ENCODE data around the gene LIN7B. TPM values are rescaled to one million over a fixed set of nuclear protein-coding genes. Genes with fewer than 3 reads are reported as not detected.
"Not testable (repeated sequence)": the region's sequence is repeated elsewhere in the genome, so short reads cannot be mapped to it uniquely, and the experiment has no call there.

Gene LIN7B
- total RNA-seq, 1 donor = 6.5 TPM

- TF ChIP-seq, protein P1, sequence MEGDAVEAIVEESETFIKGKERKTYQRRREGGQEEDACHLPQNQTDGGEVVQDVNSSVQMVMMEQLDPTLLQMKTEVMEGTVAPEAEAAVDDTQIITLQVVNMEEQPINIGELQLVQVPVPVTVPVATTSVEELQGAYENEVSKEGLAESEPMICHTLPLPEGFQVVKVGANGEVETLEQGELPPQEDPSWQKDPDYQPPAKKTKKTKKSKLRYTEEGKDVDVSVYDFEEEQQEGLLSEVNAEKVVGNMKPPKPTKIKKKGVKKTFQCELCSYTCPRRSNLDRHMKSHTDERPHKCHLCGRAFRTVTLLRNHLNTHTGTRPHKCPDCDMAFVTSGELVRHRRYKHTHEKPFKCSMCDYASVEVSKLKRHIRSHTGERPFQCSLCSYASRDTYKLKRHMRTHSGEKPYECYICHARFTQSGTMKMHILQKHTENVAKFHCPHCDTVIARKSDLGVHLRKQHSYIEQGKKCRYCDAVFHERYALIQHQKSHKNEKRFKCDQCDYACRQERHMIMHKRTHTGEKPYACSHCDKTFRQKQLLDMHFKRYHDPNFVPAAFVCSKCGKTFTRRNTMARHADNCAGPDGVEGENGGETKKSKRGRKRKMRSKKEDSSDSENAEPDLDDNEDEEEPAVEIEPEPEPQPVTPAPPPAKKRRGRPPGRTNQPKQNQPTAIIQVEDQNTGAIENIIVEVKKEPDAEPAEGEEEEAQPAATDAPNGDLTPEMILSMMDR (IDR thresholded peaks at IDR 0.05; ENCODE audit: insufficient read depth, low read depth, low read length) = no peak
- DNase-seq (ENCODE audit: low read depth) = no peak
- no peak overlapping the region for H3K4me3 ChIP-seq (ENCODE audit: low read depth, low read length)
Observed at GRCh38 chr19:49120325-49120683, 6.1 kb downstream of the LIN7B start.

- TF ChIP-seq, protein P1 (IDR thresholded peaks at IDR 0.05; ENCODE audit: insufficient read depth, low read depth, low read length) = no peak
- no peak overlapping the region for H3K4me3 ChIP-seq (ENCODE audit: low read depth, low read length)
- DNase-seq (ENCODE audit: low read depth) = no peak
Observed at GRCh38 chr19:49120868-49121267, 6.7 kb downstream of the LIN7B start.

- peak; percentile 30 for DNase-seq (ENCODE audit: low read depth)
- H3K4me3 ChIP-seq (ENCODE audit: low read depth, low read length) = not testable (repeated sequence)
Observed at GRCh38 chr19:49121841-49122240, 7.7 kb downstream of the LIN7B start.

DNA sequence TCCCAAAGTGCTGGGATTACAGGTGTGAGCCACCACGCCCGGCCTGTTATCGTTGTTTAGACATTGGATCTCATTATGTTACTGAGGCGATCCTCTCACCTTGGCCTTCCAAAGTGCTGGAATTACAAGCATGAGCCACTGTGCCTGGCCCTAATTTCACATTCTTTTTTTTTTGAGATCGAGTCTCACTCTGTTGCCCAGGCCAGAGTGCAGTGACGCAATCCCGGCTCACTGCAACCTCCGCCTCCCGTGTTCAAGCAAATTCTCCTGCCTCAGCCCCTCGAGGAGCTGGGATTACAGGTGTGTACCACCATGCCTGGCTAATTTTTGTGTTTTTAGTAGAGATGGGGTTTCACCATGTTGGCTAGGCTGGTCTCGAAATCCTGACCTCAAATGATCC is 9.1 kb downstream of the LIN7B start:
- DNase-seq (ENCODE audit: low read depth); H3K4me3 ChIP-seq (ENCODE audit: low read depth, low read length): not testable (repeated sequence)

GRCh38 chr19:49125025-49125731 is 11.0 kb downstream of the LIN7B start:
- no peak for DNase-seq (ENCODE audit: low read depth)
- TF ChIP-seq, protein P1 (IDR thresholded peaks at IDR 0.05; ENCODE audit: insufficient read depth, low read depth, low read length) = no peak
- H3K4me3 ChIP-seq (ENCODE audit: low read depth, low read length) = no peak overlapping the region

DNA sequence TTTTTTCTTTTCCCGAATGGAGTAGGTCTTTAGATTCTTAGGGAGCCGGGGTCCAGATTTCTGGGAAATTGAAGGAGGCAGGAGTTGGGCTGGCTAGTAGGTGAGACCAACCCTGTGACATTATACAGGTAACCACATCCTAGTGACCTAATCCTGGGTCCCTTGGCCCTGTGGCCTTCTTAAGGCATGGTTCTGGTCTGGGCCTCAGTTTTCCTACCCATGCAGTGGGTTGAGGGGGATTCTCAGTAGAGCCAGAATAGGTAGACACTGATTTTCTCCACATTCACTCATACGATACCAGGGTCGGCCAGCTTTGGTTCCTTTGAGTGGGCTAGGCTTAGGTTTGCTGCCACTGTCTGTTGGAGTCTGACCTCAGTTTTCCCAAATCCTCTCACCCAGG is 12.4 kb downstream of the LIN7B start:
- DNase-seq (ENCODE audit: low read depth) = no peak
- H3K4me3 ChIP-seq (ENCODE audit: low read depth, low read length) = no peak overlapping the region

DNA sequence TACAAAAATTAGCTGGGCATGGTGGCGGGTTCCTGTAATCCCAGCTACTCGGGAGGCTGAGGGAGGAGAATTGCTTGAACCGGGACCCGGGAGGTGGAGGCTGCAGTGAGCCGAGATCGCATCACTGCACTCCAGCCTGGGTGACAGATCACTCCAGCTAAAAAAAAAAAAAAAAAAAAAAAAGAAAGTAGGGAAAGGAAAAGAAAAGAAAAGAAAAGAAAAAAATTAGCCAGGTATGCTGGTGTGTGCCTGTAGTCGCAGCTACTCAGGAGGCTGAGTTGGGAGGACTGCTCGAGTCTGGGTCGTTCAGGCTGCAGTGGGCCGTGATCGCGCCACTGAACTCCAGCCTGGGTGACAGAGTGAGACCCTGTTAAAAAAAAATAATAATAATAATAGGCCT is 13.1 kb downstream of the LIN7B start:
- not testable (repeated sequence) for DNase-seq (ENCODE audit: low read depth); H3K4me3 ChIP-seq (ENCODE audit: low read depth, low read length)

More for the DNA sequence above, 12.4 kb downstream of the LIN7B start:
- TF ChIP-seq, protein P1 (IDR thresholded peaks at IDR 0.05; ENCODE audit: insufficient read depth, low read depth, low read length) = no peak

GRCh38 chr19:49127674-49128544 is 13.7 kb downstream of the LIN7B start:
- TF ChIP-seq, protein P1 (IDR thresholded peaks at IDR 0.05; ENCODE audit: insufficient read depth, low read depth, low read length) = peak; percentile 8
- peak; percentile 97 for DNase-seq (ENCODE audit: low read depth)
- peak overlapping the region; percentile 61 for H3K4me3 ChIP-seq (ENCODE audit: low read depth, low read length)

All from fibroblast of villous mesenchyme (primary cell).